GM21786 (cell line): ENCODE data around the gene SLC50A1.

ENCODE experiments used
- ATAC-seq: cut with Tn5 transposase; IDR thresholded peaks from one replicate; pipeline ENCODE4 v1.9.1; 2021; ENCODE audit not compliant: unreplicated experiment

The SLC50A1 gene

GRCh38 chr1:155169541-155169940, 33.9 kb downstream of the SLC50A1 start:
- ATAC-seq, result no peak

GRCh38 chr1:155170101-155170785, 34.6 kb downstream of the SLC50A1 start:
- ATAC-seq, result no peak

GRCh38 chr1:155170806-155171205, 35.2 kb downstream of the SLC50A1 start:
- no peak for ATAC-seq

GRCh38 chr1:155171836-155172731, 36.4 kb downstream of the SLC50A1 start:
- no peak for ATAC-seq

- ATAC-seq, result peak; percentile 78
These were observed 37.3 kb downstream of the SLC50A1 start, which contains the start of gene KRTCAP2 for GRCh38 chr1:155172732-155173477. KRTCAP2 (minus strand) TSS chr1:155173304; CDS start chr1:155173224, 80 bp downstream.

- no peak for ATAC-seq
These were observed 38.0 kb downstream of the SLC50A1 start, which contains the start of gene TRIM46 for GRCh38 chr1:155173478-155174323. TRIM46 (plus strand) TSS chr1:155173849; CDS start chr1:155173967, 118 bp downstream.

GRCh38 chr1:155174324-155175280, 39.0 kb downstream of the SLC50A1 start:
- no peak for ATAC-seq

- ATAC-seq, result no peak
These were observed 39.8 kb downstream of the SLC50A1 start for GRCh38 chr1:155175281-155175926.

GRCh38 chr1:155175927-155176371, 40.3 kb downstream of the SLC50A1 start:
- no peak for ATAC-seq

- ATAC-seq, result no peak
These were observed 41.0 kb downstream of the SLC50A1 start for GRCh38 chr1:155176544-155177071.

GRCh38 chr1:155177192-155177917, 41.7 kb downstream of the SLC50A1 start:
- ATAC-seq, result no peak

GRCh38 chr1:155177918-155178281, 42.2 kb downstream of the SLC50A1 start:
- ATAC-seq, result no peak

- no peak for ATAC-seq
These were observed 42.9 kb downstream of the SLC50A1 start for GRCh38 chr1:155178441-155179111.

GRCh38 chr1:155179112-155180031, 43.7 kb downstream of the SLC50A1 start:
- ATAC-seq, result no peak

- ATAC-seq, result no peak
These were observed 45.9 kb downstream of the SLC50A1 start for GRCh38 chr1:155181371-155182051.
